Left colon (tissue), 2 donors: ENCODE results near the gene SLC43A1. TPM values are rescaled to one million over a fixed set of nuclear protein-coding genes. Genes with fewer than 3 reads are reported as not detected.

Source experiments
- ATAC-seq: fragments of 200-7000 bp; cut with Tn5 transposase; one replicate; pipeline ENCODE4 v1.9.1; 2020; ENCODE audit warnings: mild to moderate bottlenecking, moderate library complexity
- DNase-seq, 2 donors: peaks; one replicate each; pipeline ENCODE4 v3.0.0-alpha.2; 2020
- intact Hi-C, 2 donors: fragments of 100-400 bp; cut with DNase I in 1 of 2; cut with micrococcal nuclease in 1 of 2; formaldehyde crosslinking; loops; one replicate each; pipeline versions ENCODE4 v1.11.2 to v1.14.0; 2022; cut with DNase I, micrococcal nuclease
- total RNA-seq, 2 donors: library from RNA; stranded (reverse); fragmentation: NEBNext Ultra II Directional; extraction: Animal tissue kit (Norgen Biotek cat#: 25700); gene quantifications; one replicate each; pipeline ENCODE4 v1.2.1, GENCODE V29; 2021
- donor health status: DM: no; HTN: no; CAD: no.
- donor health status: DM: yes; HTN: yes; CAD: no.

The SLC43A1 gene
- total RNA-seq, 2 donors from 2014 or later = 7.1 to 9.6 TPM

DNA sequence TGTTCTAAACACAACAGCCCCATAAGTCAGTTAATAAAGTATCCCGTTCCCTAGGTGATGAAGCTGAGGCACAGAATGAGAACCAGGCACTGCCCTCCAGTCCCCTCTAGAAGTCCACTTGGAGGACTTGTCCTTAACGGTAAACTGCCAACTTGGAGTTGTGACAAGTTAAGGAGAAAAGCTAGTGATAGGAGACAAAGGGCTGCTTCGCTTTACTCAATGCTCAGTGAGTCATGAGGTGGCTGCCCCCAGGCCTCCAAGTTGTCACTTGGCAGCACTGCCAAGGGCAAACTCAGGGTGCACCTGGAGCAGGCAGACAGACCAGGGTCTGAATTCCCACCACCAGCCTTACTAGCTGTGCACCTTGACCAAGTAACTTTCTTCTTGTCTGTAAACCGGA lies 13.5 kb downstream of the SLC43A1 start:
- ATAC-seq (no peak), DNase-seq (no peak)
- intact Hi-C loops = no loop called here

GRCh38 chr11:57500926-57501325 lies 14.6 kb downstream of the SLC43A1 start:
- intact Hi-C loops = no loop called here
- ATAC-seq (no peak), DNase-seq (no peak)

DNA sequence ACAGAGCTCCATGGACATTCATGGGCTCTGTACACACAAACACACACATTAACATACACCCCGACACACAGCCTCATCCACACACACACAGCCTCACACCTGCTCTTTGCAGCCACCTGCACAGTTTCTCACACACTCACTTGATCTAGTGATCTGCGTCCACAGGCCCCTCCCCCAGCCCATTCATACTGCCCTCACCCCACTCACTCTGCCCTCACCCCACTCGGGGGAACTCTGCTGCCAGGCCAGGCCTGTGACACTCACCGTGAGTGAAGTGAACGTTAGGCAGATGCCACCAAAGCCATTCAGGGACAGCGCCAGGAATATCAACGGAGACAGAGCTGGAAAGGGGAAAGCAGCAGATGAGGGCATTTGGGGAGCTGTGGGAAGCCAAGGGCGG lies 15.0 kb downstream of the SLC43A1 start:
- intact Hi-C loops = no loop called here
- DNase-seq (no peak), ATAC-seq (no peak)

- no peak for DNase-seq
- ATAC-seq = no peak
- intact Hi-C loops = no loop called here
Measured at GRCh38 chr11:57499983-57500461, 15.5 kb downstream of the SLC43A1 start.

GRCh38 chr11:57499413-57499982 lies 16.0 kb downstream of the SLC43A1 start:
- DNase-seq (peak; percentile 94 to 95), ATAC-seq (peak; percentile 100)
- intact Hi-C loops = no loop called here

DNA sequence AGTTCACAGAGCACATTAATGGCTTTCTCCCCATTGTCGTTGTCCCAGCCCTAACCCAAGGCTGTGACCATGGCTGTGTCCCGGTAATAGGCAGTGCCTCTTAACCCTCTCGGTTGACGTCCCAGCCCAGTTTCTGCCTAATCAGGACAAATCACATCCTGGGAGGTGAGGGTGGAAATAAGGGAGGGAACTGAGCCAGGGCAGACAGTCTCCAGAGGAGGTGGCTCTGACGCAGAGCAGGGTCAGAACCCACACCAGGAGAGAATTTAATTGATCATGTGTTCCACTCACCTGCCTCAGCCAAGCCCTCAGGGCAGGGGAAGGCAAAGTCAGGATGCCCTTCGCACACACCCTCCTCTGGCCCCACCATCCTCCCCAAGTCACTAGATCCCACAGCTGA lies 17.0 kb downstream of the SLC43A1 start:
- intact Hi-C loops = no loop called here
- ATAC-seq (no peak), DNase-seq (no peak)

GRCh38 chr11:57497303-57498247 lies 17.9 kb downstream of the SLC43A1 start:
- DNase-seq (no peak), ATAC-seq (no peak)
- intact Hi-C loops = no loop called here

GRCh38 chr11:57496109-57496820 lies 19.2 kb downstream of the SLC43A1 start:
- intact Hi-C loops = no loop called here
- no peak for ATAC-seq

DNA sequence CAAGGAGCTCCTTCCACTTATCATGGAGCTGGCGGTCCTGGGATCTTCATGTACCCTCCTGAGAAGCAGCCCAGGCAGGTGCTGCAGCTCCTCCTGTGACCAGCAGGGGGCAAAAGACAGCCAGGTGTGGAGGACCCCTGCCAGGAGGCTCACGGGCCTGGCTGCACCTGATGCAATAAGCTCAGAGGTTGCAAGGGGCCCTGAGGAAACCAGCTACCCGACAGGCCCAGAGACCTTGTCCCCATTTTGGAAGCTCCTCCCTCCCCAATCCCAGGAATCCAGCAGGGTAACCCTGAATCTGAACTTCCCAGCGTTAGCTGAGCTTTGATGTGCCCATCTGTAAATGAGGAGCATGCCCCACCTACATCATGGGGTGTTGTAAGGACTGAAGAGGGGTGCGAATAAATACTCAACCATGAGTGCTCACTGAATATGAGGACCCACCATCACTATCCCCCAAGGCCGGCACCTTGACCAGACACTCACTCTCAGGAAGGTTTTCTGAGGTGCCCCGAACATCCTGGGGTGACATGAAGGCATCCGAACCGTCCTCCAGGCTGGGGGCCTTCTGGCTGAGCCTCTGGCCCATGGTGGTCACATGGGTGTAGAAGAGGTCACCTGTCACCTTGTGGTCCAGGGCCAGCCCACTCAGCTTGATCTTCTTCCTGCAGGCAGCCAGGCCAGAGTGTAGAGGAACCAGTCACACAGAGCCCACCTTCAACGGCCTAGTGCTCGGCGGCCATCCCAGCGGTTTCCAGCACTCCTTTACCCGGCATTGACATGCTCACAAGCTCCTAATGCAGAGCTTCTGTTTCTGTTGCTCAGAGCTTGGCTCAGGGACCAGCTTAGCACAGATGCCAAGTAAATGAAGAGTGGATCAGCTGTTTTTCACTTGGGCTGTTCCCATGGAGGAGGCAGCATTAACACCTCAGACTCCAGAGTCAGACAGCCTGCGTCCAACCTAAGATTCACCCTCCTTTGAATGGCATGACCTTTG lies 21.7 kb downstream of the SLC43A1 start:
- DNase-seq (peak; percentile 43 to 68), ATAC-seq (peak; percentile 78)
- intact Hi-C loops = loop anchor here in 1 of 2 donors (5.0 kb wide), 1 partner anchor 33 kb away; no protein-coding TSS in a partner anchor

More at GRCh38 chr11:57496109-57496820, 19.2 kb downstream of the SLC43A1 start:
- DNase-seq = no peak

DNA sequence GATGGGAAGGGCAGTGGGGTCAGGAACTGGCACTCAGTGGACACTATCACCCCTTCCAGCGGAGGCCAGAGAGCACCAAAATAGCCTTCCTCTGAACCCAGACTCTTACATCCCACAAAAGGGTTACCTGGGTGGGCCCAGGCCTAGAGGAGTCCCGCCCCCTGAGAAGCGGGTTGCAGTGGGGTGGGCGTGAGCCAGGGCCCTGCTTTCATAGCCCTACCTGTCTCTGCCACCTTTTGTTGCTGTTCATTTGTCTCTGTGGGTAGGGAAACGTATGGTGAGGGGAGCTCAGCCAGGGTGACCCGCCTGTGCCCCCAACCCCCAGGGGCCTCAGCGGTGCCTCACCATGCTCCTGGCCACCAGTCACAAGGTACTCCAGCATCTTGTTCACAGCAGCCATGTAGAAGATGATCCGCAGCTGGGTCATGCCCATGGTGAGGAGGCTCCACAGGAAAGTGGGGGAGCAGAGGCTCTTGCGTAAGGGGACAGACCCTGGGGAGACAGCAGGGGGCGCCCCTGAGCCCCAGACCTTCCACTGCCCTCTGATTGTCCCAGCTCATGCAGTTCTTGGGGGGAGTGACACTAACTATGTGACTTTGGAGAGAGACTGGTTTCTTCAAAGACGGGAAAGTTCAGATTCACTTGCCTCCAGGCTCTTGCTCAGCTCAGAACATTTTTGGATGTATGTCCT lies 24.0 kb downstream of the SLC43A1 start:
- DNase-seq = peak in 1 of 2 donors; percentile 48
- intact Hi-C loops = loop anchor here in 1 of 2 donors (5.0 kb wide), 1 partner anchor 36 kb away; no protein-coding TSS in a partner anchor
- ATAC-seq = peak; percentile 70

GRCh38 chr11:57490456-57491248 lies 24.9 kb downstream of the SLC43A1 start:
- intact Hi-C loops = loop anchor here in 1 of 2 donors (5.0 kb wide), 1 partner anchor 37 kb away; no protein-coding TSS in a partner anchor
- DNase-seq (no peak), ATAC-seq (no peak)

DNA sequence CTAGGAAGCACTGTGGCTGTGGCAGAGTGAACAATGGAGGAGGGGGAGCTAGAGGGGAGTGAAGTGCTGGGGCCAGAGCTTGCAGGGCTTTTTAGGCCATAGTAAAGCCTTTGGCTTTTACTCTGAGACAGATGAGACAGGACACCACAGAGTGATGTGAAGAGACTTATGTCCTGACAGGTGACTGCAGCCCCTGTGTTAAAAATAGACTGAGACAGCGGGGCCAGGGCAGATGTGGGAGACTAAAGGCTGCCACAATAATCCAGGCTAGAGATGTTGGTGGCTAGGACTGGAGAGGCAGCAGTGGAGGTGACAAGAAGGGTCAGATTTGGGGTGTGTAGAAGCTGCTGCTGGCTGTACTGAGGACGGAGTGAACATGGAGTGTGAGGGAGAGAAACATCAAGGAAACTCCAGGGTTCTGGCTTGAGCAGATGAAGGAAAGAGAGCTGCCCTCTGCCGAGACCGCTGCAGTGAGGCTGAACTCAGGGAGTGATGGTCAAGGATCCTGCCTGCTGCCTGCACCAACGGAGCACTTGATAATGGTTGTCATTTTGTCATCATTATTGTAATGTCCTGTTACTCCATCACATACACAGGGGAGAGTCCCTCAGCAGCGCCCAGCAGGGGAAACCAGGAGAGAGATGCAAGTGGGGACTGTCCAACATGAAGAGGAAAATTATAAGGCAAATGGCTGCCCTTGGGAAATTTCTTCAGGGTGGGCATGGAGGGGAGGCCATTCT lies 27.4 kb downstream of the SLC43A1 start:
- intact Hi-C loops = no loop called here
- ATAC-seq = no peak
- no peak for DNase-seq

DNA sequence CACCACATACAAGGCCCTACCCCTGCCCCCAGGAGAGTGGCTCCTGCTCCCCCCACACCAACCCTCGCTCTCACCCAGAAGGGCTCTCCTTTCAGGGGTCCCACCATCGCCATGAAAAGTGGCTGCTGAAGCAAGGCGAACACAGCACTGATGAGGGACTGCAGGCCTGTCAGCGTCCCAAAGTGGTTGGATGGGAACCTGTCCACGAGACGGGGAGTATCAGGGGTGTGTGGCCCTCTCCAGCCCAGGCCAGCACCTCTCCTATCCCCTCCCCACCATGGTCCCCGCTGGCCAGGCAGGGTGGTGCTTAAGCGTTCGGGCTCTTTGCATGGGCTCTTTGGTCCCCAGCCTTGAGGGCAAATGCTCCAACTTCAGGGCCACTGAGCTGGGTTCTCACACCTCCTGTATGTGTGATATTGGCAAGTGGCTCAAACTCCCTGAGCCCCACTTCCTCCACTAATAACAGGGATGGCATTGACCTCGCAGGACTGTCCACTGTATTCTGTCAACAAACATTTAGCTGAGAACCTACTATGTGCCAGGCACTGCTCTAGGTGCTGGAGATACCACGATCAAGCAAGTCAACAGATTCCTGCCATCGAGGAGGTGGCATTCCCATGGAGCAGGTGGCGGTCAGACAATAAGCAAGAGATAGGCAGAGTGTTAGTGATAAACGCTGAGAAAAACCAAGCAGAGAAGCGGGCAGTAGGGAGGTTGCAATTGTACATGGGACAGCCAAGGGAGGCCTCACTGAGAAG lies 28.3 kb downstream of the SLC43A1 start:
- intact Hi-C loops = no loop called here
- DNase-seq = no peak
- ATAC-seq = no peak

DNA sequence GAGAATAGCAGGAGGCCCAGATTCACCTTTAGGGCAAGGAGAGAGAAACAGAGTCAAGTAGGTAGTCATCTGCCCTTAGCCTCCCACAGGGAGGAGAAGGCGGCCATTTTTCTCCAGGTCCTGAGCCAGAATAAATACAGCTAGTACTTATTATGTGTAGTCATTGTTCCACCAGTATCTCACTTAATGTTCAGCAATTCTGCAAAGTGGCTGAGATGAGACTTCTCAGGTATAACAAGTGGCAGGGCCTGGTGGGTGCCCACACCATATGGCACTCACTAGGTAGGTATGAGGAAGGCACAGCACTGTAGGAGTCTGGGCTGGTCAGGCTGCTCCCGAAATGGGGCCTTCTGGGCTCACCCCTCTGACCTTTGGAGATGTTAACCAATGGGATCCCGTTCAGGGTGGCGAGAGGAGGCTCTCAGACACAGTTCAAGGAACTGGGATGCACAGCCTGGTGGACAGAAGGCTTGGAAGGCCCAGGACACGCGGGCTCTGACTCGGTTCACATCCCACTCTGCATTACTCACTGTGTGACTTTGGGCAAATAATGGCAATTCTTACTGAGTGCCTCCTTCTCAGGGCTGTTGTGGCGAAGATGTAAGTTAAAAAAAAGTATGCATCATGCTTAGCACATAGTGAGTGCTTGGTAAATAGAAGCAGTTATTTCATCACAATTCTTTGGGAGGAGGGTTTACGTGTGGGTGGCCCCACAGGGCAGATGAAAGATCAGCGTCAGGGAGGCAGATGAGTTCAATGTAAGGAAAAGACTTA lies 30.1 kb downstream of the SLC43A1 start:
- DNase-seq (no peak), ATAC-seq (no peak)
- intact Hi-C loops = no loop called here
